Measurements from ENCODE around the gene HDC.

Gene HDC

DNA sequence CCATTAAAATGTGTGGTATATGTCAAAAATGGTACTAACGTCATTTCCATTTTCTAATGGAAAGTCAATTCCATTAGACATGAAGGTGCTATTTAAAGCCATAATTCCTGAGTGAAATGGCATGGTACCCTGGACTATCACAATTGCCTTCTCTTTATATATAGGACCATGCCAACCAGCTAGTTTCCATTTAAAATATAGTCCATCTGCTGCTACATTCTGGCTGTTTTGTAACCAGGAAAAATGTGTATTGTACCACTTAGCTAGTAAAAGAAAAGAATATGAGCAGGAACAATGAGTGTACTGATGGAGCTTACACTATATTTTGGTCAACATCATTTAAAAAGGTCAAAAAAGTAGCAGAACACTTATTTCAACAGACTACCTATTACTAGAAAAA lies 30.4 kb upstream of the HDC start:
- H3K4me3 ChIP-seq (ENCODE audit: low read depth, low read length): no peak overlapping the region
- no peak for DNase-seq (ENCODE audit: low read depth)
- TF ChIP-seq, protein P1, sequence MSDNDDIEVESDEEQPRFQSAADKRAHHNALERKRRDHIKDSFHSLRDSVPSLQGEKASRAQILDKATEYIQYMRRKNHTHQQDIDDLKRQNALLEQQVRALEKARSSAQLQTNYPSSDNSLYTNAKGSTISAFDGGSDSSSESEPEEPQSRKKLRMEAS (IDR thresholded peaks at IDR 0.05; ENCODE audit: low read depth, low read length): no peak

DNA sequence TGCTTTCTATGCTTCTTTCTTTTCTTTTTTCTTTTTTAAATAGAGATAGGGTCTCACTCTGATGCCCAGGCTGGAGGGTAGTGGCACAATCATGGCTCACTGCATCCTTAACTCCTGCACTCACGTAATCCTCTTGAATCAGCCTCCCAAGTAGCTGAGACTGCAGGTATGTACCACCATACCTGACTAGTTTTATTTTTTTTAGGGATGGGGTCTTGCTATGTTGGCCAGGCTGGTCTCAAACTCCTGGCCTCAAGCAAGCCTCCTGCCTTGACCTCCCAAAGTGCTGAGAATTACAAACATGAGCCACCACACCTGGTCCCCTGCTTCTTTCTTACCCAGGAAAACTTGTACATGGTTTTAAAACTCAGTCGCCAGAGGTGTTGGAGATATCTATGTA lies 24.2 kb upstream of the HDC start:
- H3K4me3 ChIP-seq (ENCODE audit: low read depth, low read length): no peak overlapping the region
- DNase-seq (ENCODE audit: low read depth): no peak
- TF ChIP-seq, protein P1 (IDR thresholded peaks at IDR 0.05; ENCODE audit: low read depth, low read length): no peak
- no peak for TF ChIP-seq POLR2A (IDR thresholded peaks at IDR 0.05; ENCODE audit: extremely low read depth, insufficient read length)

DNA sequence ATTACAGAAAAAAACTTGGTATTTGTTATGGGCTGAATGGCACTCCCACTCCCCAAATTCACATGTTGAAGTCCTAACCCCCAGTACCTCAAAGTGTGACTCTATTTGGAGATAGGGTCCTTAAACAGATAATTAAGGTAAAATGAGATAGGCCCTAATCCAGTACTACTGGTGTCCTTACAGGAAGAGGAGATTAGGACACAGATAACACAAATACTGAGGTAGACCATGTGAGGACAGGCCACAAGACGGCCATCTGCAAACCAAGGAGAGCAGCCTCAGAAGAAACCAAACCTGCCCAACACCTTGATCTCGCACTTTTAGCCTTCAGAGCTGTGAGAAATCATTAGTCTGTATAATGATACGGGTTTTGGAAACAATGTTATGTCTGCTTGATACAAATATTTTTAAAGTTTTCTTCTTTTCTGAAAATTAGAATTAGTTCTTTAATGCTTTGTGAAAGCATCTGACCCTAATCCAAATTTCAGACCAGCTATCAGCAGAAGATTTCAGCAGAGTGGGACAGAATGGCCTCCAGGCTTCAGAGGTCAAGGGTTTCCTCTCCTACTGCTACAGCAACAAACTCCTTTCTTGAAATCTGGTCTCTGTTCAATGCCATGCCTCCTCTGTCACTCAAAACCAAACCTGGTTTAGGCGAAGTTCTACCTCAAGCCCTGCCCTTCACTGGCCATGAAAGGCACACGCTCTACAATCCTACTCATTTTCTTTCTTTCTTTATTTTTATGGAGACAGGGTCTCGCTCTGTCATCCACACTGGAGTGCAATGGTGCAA lies 22.0 kb upstream of the HDC start:
- no peak for DNase-seq (ENCODE audit: low read depth)
- TF ChIP-seq MYC (IDR thresholded peaks at IDR 0.05; ENCODE audit: low read depth, low read length): no peak
- TF ChIP-seq, protein P1 (IDR thresholded peaks at IDR 0.05; ENCODE audit: low read depth, low read length): no peak
- no peak for TF ChIP-seq POLR2A (IDR thresholded peaks at IDR 0.05; ENCODE audit: extremely low read depth, insufficient read length)
- TF ChIP-seq, protein P2, sequence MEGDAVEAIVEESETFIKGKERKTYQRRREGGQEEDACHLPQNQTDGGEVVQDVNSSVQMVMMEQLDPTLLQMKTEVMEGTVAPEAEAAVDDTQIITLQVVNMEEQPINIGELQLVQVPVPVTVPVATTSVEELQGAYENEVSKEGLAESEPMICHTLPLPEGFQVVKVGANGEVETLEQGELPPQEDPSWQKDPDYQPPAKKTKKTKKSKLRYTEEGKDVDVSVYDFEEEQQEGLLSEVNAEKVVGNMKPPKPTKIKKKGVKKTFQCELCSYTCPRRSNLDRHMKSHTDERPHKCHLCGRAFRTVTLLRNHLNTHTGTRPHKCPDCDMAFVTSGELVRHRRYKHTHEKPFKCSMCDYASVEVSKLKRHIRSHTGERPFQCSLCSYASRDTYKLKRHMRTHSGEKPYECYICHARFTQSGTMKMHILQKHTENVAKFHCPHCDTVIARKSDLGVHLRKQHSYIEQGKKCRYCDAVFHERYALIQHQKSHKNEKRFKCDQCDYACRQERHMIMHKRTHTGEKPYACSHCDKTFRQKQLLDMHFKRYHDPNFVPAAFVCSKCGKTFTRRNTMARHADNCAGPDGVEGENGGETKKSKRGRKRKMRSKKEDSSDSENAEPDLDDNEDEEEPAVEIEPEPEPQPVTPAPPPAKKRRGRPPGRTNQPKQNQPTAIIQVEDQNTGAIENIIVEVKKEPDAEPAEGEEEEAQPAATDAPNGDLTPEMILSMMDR (IDR thresholded peaks at IDR 0.05; ENCODE audit: low read depth, low read length): no peak
- no peak overlapping the region for H3K4me3 ChIP-seq (ENCODE audit: low read depth, low read length)

DNA sequence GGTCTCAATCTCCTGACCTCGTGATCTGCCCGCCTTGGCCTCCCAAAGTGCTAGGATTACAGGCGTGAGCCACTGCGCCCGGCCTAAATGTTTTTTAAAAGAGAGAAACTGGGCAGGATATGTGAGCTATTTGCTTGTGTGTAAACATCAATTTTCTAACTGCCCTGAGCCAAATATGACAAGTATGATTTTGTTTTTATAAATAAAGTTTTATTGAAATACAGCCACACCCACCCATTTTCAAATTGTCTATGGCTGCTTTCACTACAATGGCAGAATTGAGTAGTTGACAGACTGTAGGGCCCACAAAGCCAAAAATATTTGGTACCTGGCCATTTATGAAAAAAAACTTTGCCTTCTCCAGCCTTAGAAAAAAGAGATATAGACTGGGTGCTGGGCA lies 15.9 kb upstream of the HDC start:
- DNase-seq (ENCODE audit: low read depth): no peak
- TF ChIP-seq MYC (IDR thresholded peaks at IDR 0.05; ENCODE audit: low read depth, low read length): no peak
- TF ChIP-seq, protein P1 (IDR thresholded peaks at IDR 0.05; ENCODE audit: low read depth, low read length): no peak
- TF ChIP-seq, protein P2 (IDR thresholded peaks at IDR 0.05; ENCODE audit: low read depth, low read length): no peak
- TF ChIP-seq POLR2A (IDR thresholded peaks at IDR 0.05; ENCODE audit: extremely low read depth, insufficient read length): no peak
- H3K4me3 ChIP-seq (ENCODE audit: low read depth, low read length): no peak overlapping the region

DNA sequence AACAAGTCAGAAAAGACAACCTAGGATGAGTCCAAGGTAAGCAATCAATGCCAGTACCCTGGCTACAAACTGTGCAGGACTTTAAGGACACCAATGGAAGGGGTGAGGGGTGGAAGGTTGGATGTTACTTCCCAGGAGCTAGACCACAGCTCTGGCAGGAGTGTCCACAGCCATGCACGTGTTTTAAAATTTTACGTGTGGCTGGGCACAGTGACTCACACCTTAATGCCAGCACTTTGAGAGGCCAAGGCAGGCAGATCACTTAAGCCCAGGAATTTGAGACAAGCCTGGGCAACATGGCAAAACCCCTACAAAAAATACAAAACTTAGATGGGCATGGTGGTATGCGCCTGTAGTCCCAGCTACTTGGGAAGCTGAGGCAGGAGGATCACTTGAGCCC lies 14.7 kb upstream of the HDC start:
- no peak for DNase-seq (ENCODE audit: low read depth)
- H3K4me3 ChIP-seq (ENCODE audit: low read depth, low read length): no peak overlapping the region
- TF ChIP-seq MYC (IDR thresholded peaks at IDR 0.05; ENCODE audit: low read depth, low read length): no peak
- TF ChIP-seq, protein P2 (IDR thresholded peaks at IDR 0.05; ENCODE audit: low read depth, low read length): no peak
- TF ChIP-seq POLR2A (IDR thresholded peaks at IDR 0.05; ENCODE audit: extremely low read depth, insufficient read length): no peak
- TF ChIP-seq, protein P1 (IDR thresholded peaks at IDR 0.05; ENCODE audit: low read depth, low read length): no peak

DNA sequence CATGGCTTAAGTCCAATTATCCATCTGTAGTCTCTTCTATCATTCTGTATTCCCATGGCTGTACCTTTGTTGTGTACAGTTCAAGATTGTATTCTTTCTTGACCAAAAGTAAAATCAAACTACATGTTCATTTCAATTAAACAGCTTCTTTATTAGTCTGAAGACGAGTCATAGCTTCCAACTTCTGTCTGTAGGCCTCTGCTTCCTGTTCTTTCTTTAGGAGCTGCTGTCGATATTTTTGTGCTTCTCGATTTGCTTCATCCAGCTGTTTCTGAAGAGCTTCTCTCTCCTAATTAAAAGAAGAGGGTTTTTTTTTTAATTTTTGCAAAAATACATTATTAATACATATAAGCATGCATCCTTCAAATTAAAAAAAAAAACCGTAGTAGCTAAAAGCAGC lies 13.0 kb upstream of the HDC start:
- no peak for TF ChIP-seq POLR2A (IDR thresholded peaks at IDR 0.05; ENCODE audit: extremely low read depth, insufficient read length)
- TF ChIP-seq, protein P2 (IDR thresholded peaks at IDR 0.05; ENCODE audit: low read depth, low read length): no peak
- no peak for TF ChIP-seq MYC (IDR thresholded peaks at IDR 0.05; ENCODE audit: low read depth, low read length)
- TF ChIP-seq, protein P1 (IDR thresholded peaks at IDR 0.05; ENCODE audit: low read depth, low read length): no peak
- peak; percentile 63 for DNase-seq (ENCODE audit: low read depth)
- H3K4me3 ChIP-seq (ENCODE audit: low read depth, low read length): no peak overlapping the region
